GM23248 (cell line): ENCODE data around the gene CCDC192.

ENCODE experiments used
- EZH2 ChIP-seq: fragments of 200-600 bp; sonication (generic); IDR thresholded peaks from 2 replicates; pipeline ENCODE4 v1.6.1; 2018; ENCODE audit warnings: antibody characterized with exemption, mild to moderate bottlenecking; ENCODE audit not compliant: insufficient read depth, poor library complexity, severe bottlenecking
- EZH2phosphoT487 ChIP-seq: fragments of 200-600 bp; sonication (generic); IDR thresholded peaks from 2 replicates; pipeline ENCODE4 v1.6.1; 2018; ENCODE audit warnings: antibody characterized with exemption, moderate library complexity, mild to moderate bottlenecking, low read depth; ENCODE audit not compliant: insufficient read depth

DNA sequence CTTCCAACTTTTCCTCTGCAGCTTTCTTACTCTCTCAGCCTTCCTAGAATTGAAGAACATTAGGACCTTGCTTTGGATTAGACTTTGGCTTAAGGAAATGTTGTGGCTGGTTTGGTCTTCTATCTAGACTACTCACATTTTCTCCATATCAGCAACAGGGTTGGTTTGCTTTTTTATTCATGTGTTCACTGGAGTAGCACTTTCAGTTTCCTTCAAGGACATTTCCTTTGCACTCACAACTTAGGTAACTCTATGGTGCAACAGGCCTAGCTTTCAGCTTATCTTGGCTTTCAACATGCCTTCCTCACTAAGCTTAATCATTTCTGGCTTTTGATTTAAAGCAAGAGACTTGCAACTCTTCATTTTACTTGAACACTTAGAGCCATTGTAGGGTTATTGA is 153.1 kb downstream of the CCDC192 start:
- no peak for TF ChIP-seq EZH2
- TF ChIP-seq EZH2phosphoT487: no peak
